D721Med (cell line): ENCODE data around the gene CNPY3.

ENCODE experiments used
- DNase-seq: peaks from one replicate; pipeline ENCODE4 v3.0.0; 2011; ENCODE audit warnings: low spot score; ENCODE audit not compliant: insufficient read length
- FAIRE-seq: peaks from 2 replicates; lab custom pipeline; 2011; peaks lifted over from hg19 to GRCh38; lab: Jason Lieb, UNC
- CTCF ChIP-seq: IDR thresholded peaks from 2 replicates; pipeline ENCODE4 v1.5.1; 2012; ENCODE audit warnings: mild to moderate bottlenecking, control low read depth; ENCODE audit not compliant: insufficient read depth; ENCODE audit errors: missing control alignments

CNPY3 gene

DNA sequence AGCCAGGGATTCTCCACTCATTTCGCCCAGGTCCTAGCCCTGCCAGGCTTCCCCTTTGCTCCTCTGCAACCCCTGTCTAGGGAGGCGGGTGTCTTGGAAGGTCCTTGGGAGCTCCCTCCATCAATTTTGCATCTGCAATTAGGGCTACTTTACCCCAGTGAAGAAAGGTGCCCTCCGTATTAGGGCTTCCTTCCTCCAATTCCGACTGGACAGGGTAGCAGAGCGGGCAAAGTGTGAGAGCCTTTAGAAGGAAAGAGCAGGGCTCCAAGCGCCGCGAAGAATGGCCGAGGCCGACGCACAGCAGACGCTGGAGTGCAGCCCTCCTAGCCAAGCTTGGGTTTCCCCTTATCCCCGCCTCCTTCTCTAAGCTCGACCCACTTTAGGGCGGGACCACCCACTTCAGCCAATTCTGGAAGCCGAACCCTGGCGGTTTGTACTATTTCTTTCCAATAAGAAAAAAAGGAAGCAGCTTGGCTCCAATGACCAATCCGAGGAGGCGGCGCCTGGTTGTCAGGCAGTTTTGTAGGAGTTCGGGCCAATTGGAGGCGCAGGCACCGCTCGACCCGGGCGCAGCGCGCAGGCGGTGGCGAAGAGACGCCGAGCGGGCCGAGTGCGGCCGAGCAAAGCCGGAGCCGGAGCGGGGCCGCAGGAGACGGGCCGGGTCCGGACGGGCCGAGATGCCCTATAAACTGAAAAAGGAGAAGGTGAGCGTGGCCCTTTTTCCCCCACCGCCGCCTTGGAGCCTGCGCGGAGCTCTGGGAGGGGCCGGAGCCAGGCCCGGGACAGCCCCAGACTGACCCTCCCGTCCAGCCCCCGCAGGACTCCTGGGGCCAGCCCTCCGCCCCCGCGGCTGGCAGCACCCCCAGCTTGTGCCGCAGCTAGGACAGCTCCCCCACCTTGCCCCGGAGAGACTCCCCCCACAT lies 55.0 kb downstream of the CNPY3 start, which contains the start of gene PPP2R5D:
Gene PPP2R5D (plus strand): TSS at position 570 of the 923 bp plus-strand sequence. CDS start 108 bp downstream, at position 678.
- FAIRE-seq (no peak), DNase-seq (peak; percentile 95)
- no peak for TF ChIP-seq CTCF

DNA sequence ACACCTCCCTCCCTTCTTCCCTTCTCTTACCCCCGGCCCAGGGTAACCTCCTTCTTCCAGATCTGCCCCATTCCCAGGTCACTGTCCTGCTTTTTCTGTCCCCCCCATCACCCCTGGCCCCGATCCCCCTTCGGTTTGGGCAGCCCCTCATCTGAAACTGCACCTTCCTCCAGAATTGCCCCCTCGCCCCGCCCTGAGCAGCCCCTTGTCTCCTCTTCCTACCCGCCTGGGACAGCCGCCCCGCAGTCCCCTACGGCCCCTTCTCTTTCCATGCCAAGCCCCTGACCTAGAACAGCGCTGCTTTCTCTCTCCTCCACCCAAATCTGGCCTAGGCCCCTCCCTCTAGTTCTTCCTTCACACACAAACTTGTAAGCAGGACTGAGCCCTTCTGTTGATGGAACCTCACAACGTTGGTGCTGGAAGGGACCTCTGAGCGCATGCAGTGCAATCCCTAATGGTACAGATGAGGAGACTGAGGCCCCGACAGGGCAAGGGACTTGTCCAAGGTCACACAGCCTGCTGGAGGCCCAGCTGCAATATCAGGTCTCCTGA lies 55.7 kb downstream of the CNPY3 start:
- TF ChIP-seq CTCF = no peak
- no peak for DNase-seq
- no peak for FAIRE-seq

DNA sequence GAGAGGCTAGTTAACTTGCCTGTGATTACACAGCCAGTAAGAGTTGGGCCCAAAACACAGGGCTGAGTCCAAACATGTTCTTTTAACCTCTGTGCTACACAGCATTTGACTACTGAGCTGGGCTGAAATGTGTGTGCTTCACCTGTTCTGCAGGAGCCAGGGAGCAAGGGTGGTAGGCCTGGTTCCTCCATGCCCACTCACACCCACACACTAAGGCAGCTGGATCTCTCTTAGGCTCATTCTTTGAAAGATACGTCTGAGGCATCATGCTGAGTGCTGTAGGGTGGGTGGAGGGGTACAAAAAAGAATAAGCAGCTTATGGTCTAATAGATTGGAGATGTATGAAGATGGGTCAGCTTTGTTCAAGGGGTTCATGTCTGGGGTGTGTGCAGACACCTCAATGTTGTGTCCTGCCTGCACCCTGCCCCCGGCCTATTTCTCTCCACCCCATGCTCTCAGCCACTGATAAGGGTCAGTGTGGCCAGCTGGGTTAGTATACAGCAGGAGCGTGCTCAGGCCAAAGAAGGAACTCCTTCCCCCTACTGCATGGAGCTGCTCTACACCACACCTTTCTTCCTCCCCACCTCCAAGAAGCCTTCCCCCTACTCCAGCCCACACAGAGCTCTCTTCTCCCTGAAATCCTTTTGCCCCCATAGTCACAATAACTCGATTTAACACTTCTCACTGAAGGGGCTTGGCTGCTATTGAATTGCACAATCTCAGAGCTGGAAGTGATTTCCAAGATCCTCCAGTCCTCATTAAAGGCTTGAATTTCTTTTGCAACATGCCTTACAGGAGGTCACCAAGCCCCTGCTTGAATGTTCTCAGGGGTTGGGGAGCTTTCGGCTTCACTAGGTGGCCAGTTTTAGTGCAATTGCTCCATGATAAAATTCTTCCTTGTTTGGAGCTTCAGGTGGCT lies 58.5 kb downstream of the CNPY3 start:
- FAIRE-seq (no peak), DNase-seq (no peak)
- TF ChIP-seq CTCF = no peak

- TF ChIP-seq CTCF = no peak
- no peak for FAIRE-seq
- no peak for DNase-seq
These were observed 59.3 kb downstream of the CNPY3 start for GRCh38 chr6:42988486-42989020.
